HG03442 (cell line): ENCODE data around the gene ZBTB20.

ENCODE experiments used
- ATAC-seq: cut with Tn5 transposase; IDR thresholded peaks from one replicate; pipeline ENCODE4 v1.9.1; 2021; ENCODE audit warnings: mild to moderate bottlenecking, moderate library complexity; ENCODE audit not compliant: unreplicated experiment

ZBTB20 gene

DNA sequence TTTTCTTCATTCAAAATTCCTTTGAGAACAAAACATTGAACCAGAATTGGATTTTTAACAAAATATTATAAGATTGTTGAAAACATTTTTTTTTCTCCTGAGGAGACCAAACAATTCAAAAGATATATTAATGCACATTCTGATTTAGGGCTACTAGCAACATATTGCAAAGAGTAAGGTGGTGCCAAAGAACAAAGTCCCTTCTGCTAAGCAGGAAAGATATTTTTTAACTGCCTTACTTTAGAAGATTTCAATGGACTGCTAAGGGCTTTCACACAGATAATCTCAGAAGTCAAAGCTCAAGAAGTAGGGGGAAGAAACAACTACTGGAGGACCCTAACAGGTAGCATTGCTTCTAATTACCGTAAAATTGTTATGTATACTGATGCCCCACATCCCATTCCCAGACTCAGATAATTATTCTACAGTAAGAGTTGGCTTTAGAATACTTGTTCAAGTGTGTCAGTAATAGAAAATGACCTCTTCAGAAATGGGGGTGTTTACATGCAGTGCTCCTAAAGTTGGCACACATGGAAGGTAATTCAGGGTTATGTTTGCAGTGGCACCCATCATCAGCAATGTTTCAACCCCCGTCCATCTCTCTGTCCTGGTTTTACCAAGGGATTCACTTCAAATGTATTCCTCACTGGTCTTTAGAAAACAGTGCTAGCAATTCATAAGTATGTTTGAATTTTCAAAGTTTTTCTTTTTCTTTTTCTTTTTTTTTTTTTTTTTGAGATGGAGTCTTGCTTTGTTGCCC, 354.7 kb downstream of the ZBTB20 start:
- no peak for ATAC-seq

DNA sequence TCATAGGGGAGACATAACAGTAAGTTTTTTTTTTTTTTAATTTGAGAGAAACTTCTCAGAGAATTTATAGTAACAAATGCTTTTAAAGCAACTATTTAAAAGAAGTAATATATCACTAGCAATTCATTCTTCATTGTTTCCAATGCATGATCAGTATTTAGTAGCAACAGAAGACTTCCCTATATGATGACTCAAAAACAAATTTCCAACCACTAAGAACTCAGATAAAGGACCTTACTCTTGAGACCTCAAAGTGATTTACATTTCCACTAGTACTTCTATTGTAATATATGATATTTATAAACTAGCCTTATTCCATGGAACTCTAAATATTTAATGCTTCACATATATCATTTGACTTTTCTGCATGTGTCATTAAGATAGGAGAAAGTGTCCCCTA, 356.3 kb downstream of the ZBTB20 start:
- ATAC-seq, result no peak

DNA sequence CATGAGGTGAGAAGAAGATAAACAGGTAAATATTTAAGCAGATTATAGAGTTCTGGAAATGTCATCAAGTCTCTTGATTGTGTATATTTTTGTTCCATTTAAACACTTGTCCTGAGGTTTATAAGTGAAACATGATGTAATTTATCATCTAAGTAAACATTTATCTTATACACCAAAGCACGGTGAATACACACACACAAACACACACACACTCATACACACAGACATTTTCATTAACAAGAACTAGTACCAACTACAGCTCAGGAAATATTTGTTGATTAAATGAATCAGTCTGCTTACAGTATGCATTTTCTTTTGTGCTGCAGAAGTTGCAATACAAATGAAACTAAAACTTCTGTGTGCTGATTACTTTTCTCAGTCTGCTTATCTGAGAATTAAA, 357.3 kb downstream of the ZBTB20 start:
- no peak for ATAC-seq

DNA sequence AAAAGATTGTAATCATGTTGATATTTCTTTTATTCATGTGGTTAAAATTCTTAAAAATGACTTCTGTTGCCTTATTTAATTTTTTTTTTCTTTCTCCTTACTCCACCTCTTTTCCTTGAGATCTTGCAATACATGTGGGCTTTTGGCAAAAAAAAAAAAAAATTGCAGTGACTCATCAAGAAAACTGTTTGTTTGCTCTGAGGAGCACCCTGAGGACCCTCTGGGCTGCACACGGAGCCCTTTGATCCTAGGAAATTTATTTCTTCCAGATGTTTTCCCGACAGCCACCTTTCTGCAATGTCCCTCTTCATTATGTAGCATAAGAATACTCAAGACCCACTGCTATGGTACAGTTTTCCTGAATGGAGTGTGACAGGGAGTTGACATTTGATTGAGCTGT, 371.7 kb downstream of the ZBTB20 start:
- no peak for ATAC-seq

DNA sequence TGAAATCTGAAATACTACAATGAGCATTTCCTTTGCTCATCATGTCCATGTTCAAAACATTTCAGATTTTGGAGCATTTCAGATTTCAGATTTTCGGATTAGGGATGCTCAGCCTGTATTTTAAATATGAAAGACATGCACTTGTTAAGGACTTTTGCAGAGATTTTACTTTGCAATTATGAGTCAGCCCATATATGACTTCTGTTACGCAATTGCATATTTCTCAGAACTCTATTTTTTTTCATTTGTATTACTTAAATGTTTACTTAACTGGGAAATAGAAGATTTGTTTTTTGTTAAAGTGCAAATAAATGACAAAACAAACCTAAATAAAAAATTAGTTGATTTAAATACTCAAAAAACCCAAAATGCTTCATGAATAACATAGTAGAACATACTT, 376.2 kb downstream of the ZBTB20 start:
- no peak for ATAC-seq

DNA sequence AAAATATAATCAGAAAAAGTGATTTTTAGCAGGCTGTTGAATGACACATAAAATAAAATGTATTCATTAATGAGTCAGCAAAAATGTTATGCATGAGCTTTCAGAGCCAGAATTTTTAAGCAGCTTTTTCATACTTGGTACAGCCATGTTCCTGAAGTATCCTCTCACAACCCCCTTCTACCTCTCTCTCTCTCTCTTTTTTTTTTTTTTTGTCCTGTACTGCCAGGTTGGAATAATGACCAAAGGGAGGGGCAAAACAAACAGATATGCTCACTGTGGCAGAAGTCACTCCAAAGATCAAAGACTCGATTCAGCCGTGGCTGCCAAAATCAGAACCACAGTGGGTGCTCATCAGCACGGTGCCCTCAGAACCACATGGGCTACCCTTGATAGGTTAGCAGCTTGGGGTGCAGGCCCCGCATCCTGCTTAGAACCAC, 383.0 kb downstream of the ZBTB20 start:
- no peak for ATAC-seq

DNA sequence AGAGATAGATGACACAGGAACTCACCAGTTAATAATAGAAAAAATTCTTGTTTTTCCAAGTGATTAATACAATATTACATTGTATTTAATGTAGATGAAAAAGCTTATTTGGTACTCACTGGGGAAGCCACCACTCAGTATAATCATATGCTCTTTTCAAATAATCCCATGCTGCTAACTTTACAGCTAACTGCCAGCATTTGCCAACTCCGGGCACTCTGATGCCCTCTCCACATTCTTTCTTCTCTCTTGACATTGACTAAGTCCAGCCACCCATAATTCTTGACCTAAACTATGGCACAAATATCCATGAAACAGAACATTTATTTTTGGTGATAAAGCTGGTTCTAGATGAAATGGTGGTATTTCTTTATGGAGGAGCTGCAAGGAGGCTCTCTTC, 384.9 kb downstream of the ZBTB20 start:
- no peak for ATAC-seq

DNA sequence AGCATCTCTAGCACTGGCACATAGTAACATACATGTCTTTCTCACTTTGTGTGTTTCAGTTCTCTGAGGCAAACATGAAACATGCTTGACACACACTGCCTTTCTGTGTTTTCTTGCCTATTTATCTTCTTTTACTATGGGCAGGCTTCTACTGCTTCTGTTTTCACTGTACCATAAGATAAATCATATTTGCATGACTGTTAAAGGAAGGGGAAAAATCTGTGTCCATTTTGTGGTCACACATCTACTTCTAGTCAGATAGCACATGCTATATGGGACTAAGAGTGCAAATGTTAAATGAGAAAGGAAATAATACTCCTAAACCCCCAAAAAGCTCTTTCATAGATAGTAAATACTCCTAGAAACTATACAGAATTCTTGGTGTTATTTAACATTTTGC, 386.4 kb downstream of the ZBTB20 start:
- ATAC-seq, result no peak

DNA sequence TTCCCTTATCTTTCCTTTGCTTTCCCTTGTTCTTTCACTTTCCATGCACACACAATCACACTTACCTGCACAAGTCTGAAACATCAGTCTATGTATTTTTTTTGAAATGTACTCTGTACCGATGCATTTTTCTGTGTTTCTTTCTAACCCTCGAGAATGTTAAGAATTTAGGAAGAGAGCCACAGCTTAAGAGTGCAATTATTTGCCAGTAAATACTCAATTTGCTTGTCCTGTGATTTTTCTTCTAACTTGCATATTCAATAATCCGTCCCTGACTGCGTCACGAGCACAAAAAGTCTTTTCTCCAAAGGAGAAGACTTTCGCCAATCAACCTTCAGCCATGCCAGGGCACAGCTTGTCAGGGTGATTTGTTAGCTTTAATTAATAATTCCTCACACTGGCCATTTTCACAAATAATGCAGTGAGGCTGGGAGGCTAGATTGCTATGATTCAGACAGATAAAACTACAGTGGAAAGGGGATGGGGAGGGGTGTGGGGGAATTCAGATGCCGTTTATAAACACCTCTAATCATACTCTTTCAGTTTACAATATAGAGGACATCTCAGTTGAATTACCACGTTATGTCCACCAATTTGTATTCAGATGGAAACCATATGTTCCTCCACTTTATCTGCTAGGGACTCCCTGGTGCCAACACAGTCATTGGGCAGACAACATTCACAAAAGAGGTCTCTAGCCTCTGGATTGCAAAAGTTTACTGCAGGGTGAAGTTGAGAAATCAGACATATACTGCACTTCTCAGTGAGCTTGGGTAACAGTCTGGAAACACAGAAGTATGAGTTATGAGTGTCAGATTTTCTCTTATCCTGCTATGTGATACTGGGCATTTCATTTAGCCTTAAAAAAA, 388.0 kb downstream of the ZBTB20 start:
- no peak for ATAC-seq

DNA sequence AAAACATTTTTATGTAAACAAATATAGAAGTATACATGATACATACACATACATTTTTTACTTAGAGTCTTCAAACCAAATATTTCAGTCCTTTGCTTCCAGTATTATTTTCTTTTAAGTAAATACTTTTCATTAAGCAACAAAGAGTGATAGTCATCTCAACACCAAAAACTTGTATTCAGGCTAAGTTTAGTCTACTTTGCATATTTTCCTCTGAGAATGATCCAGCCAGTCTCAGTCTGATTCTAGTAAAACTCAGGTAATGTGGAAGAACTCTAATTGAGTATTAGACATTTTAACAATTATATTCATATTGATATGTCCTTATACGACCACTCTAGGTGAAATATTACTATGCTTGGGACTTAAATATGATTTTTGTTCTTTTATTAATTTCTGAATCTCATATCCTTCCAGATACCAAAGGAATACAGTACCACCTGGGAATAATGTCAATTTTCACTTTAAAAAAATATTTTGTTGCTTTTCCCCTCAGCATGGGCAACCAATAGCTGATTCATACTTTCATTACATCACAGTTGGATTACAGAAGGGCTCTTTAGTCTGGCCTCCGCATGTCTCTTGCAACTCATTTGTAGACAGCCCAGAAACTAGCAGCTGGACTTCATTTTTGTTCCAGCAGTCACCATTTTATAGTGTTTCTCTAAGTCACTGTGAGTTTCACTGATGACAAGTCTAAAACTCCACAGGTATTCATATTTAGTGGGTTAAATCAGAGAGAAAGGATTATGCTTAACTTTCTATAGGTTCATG, 390.4 kb downstream of the ZBTB20 start:
- ATAC-seq, result peak; percentile 86

DNA sequence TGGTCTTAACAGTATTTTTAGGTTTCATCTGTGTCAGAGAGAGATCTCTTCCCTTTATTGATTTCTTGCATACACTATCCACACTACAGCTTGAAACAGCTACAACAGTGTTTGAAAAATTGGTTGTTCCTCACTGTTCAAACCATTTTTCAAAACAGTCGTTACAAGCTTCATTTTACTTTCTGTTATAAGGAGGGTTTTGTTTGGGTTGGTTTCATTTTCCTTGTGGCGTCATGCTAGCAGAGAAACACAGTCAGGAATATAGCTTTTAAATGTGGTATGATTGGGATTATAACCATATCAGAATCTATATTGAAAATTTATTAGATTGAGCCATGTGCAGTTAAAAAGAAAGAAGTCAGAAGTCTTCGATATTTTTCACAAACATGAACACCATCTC, 400.6 kb downstream of the ZBTB20 start:
- ATAC-seq, result peak; percentile 54

DNA sequence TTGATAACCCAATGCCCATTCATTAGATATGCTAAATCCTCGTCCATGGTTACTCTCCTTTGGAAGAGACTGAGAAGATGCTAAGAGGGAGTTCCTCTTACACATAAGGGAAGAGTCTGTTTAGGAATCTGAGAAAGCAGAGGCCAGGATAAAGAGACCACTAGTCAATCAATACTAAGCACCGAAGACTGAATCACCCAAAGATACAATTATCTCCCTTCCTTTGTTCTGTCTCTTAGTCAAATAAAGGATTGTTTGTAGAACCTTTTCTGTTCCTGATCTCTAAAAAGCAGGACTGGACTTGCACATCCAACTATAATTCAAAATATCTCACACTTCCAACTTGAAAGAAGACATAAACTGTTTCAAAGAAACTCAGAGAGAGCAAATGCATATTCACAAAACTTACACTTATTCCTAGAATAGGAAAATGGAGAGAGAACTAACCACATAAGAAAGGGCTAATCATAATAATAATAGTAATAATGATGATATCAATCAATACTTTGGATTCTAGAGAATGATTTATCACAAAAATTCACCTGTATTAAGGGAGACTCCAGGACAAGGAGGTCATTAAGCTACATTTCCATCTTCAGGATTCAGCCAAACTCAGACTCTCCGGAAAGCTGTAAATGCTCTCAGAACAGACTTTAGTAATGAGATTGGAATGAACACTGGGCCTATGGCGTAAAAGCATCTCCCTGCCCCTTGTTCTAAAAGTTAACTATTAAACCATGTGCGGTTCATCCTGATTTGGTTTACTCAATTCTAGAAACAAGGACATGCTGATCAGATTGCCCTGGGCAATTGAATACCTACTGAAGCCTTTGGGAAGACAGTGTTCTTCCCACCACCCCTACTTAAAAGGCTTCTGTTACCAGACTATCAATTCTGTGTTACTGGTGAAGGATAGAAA, 401.5 kb downstream of the ZBTB20 start:
- ATAC-seq, result no peak

DNA sequence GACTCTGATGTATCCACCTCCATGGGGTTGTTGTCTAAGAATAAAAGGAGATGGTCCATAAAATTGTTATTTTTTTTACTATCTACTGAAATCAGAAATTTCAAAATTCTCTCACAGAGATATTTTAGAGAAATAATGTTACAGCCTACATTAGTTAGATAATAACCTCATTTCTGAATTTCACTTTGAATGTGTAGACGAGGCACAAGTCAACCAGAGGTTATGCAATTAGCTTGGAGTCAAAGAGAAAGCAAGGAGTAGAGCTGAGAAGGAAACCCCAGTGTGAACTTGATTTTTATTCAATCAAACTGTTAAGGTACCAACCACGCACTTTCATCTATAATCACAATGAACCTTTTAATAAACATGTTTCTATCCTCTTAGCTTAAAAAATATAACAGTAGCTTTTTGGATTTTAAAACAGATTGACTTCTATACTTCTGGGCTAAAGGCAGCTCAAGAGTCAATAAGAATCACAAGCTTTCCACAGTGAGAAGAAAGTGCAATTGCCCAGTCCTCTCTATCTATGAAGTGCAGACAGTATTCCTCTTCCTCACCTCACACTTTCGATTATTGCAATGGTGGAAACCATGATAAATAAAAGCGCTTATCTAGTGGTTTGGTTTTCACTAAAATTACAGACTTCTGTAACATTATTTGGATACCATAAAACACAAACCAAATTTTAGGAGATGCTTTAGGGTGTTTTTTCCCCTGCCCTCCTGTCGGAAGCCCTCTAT, 403.2 kb downstream of the ZBTB20 start:
- no peak for ATAC-seq

DNA sequence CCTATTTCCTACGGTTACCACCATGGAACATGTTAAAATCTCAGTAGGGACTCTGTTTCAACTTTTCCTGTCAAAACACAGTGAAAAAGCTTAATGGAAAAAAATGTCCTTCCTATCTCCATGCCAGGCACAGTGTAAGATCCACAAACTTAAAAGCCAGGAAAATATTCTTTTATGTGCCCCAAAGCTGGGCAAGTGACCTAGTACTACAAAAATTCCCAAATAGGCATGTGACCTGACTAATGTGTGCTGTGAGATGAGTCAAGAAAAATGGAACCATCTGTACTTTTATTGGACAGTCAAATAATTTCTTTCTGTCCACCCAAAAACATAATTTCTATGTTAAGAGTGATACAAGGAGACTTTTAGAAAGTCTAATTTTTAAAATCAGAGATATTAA, 406.0 kb downstream of the ZBTB20 start:
- no peak for ATAC-seq

DNA sequence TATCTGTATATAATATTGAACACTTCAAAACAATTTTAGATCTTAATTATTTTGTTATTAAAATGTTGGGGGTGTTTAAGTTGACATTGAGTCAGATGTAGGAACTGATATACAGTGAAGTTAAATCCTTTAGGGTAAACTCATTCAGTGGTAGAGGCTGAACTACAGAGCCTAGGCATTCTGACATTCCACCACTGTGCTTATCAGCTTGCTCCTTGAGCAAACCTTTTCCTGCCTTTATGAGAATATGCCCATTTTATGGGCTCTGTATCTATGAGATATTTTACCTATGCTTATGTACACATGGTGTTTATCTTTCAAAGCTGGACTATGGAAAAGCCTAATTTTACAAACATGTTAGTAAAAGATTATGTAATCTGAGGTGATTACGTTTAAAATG, 407.5 kb downstream of the ZBTB20 start:
- no peak for ATAC-seq

DNA sequence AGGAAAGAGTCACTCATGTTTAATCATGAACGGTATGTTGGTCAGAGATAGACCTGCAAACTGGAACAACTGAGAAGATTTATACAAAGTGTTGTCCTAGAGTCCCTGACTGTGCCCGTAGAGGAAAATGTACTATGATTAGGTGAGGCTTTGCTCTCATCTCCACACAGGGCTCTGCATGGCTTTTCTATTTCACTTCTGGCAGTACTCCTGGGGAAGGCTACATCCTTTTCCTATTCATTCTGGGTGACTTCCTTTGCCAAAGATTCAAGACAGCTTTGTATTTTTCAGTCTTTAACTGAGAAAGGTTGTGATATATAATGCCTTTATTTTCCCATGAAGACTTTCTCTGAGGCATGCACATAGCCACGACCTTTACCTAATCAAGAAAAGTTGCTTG, 414.7 kb downstream of the ZBTB20 start:
- ATAC-seq, result no peak

DNA sequence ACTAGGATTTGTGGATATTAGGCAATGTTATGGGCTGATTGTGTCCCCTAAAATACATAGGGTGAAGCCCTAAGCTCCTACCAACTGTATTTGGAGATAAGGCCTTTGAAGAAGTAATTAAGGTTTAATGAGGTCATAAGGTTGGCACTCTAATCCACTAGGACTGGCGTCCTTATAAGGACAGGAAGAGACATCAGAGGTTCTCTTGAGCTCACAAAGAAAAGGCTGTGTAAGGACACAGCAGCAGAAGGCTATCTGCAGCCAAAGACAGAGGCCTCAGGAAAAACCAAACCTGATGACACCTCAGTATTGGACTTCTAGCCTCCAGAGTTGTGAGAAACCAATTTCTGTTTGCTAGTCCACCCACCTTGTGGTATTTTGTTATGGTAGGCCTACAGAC, 416.7 kb downstream of the ZBTB20 start:
- no peak for ATAC-seq

DNA sequence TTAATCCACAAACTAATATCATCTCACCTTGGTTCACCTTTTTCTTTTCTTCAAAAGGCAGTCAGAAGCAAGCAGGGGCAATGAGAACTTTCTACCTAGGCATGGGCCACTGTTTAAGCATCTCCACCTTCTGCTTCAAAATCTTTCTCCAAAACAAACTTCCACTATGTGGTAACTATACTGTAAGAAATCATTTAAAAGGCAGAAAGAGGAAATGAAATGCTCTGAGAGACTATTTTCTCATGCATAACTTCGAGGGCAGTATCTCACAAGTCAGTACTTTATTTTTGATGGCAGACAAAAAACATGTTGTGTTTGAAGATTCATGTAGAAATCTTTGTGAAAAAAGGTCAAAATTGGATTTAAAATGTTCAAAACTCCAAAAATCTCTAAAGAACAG, 419.7 kb downstream of the ZBTB20 start:
- no peak for ATAC-seq

DNA sequence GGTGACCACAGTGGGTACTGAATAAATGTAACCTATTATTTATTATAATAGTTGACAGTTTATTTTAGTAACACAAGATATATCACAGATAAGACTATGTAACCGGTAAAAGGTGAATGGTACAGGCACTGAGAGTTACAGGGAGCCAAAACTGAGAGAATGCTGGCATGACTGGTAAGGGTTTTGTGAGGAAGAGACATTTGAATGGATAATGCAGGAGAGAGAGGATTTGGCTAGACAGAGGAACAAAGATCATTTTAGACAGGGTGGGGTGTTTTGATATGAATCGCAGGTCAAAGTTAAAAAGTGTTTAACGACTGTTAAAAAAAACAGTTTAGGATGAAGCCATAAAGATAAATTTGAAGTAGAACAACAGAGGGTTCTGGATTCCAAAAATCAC, 421.1 kb downstream of the ZBTB20 start:
- no peak for ATAC-seq

DNA sequence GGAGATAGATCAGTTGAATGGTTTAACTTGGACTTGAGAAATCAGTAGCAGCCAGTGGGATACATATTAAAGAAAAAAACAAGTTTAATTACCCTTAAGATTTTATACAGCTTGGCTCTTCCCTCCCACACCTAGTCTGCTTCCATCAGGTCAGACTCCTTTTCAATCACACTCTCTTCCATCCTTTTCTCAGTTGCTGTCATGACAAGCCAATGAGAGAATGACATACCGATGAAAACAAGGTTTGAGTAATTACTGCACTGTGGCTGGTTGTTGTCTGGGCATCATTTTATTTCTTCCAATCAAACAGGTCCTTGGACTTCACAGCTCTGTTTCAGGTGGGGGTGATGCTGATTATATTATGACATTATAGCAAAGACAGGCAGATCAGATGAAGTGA, 424.6 kb downstream of the ZBTB20 start:
- no peak for ATAC-seq
